Hepatocyte (in vitro differentiated cells): ENCODE results near the gene ME2.

Experiments used
- CTCF ChIP-seq: fragments of 200-600 bp; sonication (generic); IDR thresholded peaks from 2 replicates; pipeline ENCODE4 v1.5.1; 2016; ENCODE audit warnings: antibody characterized with exemption, mild to moderate bottlenecking; ENCODE audit not compliant: poor library complexity
- EZH2 ChIP-seq: fragments of 200-600 bp; sonication (generic); IDR thresholded peaks from 2 replicates; pipeline ENCODE4 v1.6.1; 2016; ENCODE audit warnings: antibody characterized with exemption, mild to moderate bottlenecking, borderline replicate concordance

GRCh38 chr18:50935493-50936191, 56.7 kb downstream of the ME2 start:
- TF ChIP-seq CTCF (no peak), EZH2 (no peak)
